GM13977 (cell line): ENCODE data around the gene MALRD1.

ENCODE experiments used
- DNase-seq: peaks from one replicate; pipeline ENCODE4 v3.0.0; 2012; ENCODE audit warnings: low spot score
- in situ Hi-C: fragments of 300-500 bp; cut with MboI; formaldehyde crosslinking; loops from one replicate; pipeline ENCODE4 v1.12.0; 2022; ENCODE audit warnings: low sequenced_read_pairs, low pct_unique_long_range_greater_than_20kb, mixed read lengths, inconsistent platforms; ENCODE audit not compliant: unreplicated experiment
- TF ChIP-seq, protein P1 (sequence below): IDR thresholded peaks from 2 replicates; pipeline ENCODE4 v1.5.1; 2012; ENCODE audit warnings: mild to moderate bottlenecking, control low read depth; ENCODE audit not compliant: insufficient read depth; ENCODE audit errors: extremely low read depth, missing control alignments

The MALRD1 gene

DNA sequence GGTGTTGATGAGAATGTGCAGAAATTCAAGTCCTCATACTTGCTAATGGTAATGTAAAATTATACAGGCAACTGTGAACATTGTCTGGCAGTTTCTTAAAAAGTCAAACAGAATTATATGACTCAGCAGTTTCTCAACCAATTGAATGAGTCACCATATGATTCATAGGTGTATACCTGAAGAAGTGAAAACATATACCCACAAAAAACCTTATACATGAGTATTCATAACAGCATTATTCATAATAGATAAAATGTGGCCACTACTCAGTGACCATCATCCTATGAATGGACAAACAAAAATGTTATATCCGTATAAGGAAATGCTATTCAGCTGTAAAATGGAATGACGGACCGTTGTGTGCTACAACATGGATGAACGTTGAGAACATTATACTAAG lies 253.5 kb downstream of the MALRD1 start:
- in situ Hi-C loops: no loop called here
- TF ChIP-seq, protein P1, sequence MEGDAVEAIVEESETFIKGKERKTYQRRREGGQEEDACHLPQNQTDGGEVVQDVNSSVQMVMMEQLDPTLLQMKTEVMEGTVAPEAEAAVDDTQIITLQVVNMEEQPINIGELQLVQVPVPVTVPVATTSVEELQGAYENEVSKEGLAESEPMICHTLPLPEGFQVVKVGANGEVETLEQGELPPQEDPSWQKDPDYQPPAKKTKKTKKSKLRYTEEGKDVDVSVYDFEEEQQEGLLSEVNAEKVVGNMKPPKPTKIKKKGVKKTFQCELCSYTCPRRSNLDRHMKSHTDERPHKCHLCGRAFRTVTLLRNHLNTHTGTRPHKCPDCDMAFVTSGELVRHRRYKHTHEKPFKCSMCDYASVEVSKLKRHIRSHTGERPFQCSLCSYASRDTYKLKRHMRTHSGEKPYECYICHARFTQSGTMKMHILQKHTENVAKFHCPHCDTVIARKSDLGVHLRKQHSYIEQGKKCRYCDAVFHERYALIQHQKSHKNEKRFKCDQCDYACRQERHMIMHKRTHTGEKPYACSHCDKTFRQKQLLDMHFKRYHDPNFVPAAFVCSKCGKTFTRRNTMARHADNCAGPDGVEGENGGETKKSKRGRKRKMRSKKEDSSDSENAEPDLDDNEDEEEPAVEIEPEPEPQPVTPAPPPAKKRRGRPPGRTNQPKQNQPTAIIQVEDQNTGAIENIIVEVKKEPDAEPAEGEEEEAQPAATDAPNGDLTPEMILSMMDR: no peak
- DNase-seq: no peak

DNA sequence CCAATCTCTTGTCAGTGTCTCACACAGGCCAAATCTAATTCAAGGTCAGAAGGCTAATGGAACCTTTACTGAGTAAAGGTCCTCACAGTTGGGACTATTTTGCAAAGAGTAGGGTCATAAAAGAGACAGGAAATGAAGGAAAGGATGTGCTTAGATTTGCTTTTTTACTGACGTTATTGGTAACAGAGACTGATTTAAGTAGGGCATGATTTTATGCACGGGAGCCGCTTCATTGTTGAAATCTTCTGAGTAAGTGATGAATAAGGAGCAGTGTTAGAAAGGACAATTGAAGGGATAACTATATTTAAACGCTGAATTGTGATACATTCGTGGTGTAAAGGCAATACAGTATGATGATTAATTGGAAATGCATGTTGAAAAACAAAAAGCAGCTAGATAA lies 261.5 kb downstream of the MALRD1 start:
- TF ChIP-seq, protein P1: no peak
- no peak for DNase-seq
- in situ Hi-C loops: no loop called here

DNA sequence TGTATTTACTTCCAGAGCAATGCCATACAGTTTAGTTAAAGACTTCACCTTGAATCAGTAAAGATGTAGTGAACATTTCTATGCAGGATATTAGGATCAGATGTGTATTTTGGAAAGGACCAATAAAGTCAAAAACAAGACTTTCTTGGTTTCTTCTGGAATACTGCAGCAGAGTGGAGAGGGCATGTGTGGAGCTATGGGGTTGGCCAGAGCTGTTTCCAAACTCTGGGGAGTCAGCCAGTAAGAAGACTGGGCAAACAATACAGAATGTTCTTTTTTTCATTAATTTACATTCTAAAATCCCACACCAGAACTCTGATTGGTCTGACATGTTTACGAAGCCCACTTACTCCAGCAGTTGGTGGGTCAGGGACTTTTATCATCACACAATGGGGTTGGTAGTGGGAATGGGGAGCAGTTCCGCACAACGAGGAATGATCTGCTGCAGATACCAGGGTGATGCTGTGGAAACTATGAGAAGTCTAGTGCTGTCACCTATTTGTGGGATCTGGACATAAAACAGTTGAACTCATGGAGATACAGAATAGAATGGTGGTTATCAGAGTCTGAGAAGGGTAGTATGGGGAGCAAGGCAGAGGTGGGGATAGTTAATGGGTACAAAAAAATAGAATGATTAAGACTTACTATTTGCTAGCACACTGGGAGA lies 267.7 kb downstream of the MALRD1 start:
- DNase-seq: no peak
- TF ChIP-seq, protein P1: no peak
- in situ Hi-C loops: no loop called here

DNA sequence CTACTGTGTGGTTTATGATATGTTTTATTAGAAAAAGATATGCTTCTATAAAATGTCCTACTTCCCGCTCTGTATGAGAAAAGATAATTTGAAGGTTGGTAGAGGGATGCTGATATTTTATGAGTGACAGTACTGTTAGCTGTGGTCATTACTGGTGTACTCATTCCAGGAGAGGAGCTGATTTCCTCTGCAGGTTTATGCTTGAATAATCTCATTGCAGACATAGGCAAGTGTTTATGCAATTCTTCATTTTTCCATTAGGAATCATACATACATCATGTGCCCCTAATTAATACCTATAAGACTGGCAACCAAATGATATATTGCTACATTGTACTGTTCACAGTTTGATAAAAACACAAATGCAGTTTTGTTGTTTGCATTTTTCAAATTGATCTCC lies 269.4 kb downstream of the MALRD1 start:
- TF ChIP-seq, protein P1: no peak
- no peak for DNase-seq
- in situ Hi-C loops: no loop called here

DNA sequence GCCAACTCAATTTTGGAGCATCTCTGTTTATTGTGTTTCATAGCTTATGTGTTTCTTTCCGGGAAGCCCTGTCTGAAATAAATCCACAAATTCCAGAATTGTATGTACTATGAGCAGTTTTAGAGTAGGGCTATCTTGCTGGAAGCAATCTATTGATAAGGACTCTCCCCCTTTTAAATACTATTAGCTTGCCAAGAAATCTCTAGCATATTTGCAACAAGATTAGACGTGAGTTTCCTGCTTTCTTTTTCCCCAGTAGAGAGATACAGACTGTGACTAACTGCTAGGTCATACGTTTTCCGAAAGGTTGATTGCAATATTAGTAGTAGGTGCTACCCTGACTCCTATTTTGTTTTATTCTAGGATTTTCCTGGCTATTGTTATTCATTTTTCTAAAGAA lies 277.0 kb downstream of the MALRD1 start:
- TF ChIP-seq, protein P1: no peak
- in situ Hi-C loops: no loop called here
- no peak for DNase-seq

DNA sequence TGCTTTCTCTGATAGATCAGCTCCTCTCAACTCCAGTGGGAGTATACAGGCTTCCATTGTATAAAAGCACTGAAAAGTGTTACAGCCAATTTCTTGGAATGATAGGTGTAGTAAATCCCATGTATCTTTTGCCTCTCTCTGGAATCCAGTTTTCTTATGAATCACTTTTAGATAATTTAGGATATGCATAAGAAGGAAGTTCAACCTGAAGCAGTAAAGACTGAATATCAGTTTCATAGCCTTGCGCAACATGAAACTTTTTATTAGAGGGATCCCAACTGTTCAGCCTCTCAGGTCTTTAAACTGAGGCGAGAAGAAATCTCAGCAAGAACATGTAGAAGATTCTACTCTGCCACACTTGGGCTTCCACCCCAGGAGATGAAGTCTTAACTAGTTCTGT lies 280.0 kb downstream of the MALRD1 start:
- in situ Hi-C loops: no loop called here
- no peak for DNase-seq
- TF ChIP-seq, protein P1: no peak
